ENCODE data around the gene COPS2. TPM values are rescaled to one million over a fixed set of nuclear protein-coding genes. Genes with fewer than 3 reads are reported as not detected.
"Not testable (repeated sequence)": the region's sequence is repeated elsewhere in the genome, so short reads cannot be mapped to it uniquely, and the experiment has no call there.

COPS2 gene
- total and polyA plus RNA-seq, 2 experiments from 2014 or later, result 37.4 to 97.9 TPM

DNA sequence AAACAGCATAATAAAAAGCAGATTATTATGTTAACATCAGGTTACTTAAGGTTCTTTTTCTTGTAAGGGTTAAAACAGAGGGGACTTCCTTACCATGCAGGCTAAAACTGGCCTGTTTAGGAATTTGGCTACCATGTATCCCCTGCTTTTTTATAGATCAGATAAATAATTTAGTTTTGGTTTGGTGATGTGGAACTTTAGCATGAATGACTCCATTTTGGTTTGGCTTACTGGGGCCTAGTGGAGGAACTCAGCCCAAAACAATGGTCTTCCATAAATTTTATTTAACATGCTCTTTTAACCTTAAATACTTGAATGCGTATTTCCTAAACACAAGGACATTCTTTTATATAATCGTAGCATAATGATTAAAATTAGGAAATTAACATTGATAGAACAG, 33.5 kb upstream of the COPS2 start:
- Histone ChIP-seq H3K27me3 (no peaks in the 10 kb centered on the region), H3K4me1 (ENCODE audit: insufficient read depth) (no peaks in the 10 kb centered on the region), H3K4me2 (no peak overlapping the region), H3K27ac (no peak overlapping the region), H3K9me2 (replicated peaks; ENCODE audit: insufficient read depth) (no peaks in the 10 kb centered on the region), H3K36me3 (replicated peaks; ENCODE audit: insufficient read depth, low read depth) (no peaks in the 10 kb centered on the region), H3K9me3 (ENCODE audit: low read depth) (no peaks in the 10 kb centered on the region), H2AFZ (no peak overlapping the region), H3K4me3 (no peak overlapping the region), H3K79me2 (peaks cover 47% of the 10 kb centered on the region), H4K20me1 (ENCODE audit: insufficient read depth, poor library complexity, severe bottlenecking) (no peaks in the 10 kb centered on the region)
- DNase-seq (ENCODE audit: low spot score), result no peak
- TF ChIP-seq, protein P1, sequence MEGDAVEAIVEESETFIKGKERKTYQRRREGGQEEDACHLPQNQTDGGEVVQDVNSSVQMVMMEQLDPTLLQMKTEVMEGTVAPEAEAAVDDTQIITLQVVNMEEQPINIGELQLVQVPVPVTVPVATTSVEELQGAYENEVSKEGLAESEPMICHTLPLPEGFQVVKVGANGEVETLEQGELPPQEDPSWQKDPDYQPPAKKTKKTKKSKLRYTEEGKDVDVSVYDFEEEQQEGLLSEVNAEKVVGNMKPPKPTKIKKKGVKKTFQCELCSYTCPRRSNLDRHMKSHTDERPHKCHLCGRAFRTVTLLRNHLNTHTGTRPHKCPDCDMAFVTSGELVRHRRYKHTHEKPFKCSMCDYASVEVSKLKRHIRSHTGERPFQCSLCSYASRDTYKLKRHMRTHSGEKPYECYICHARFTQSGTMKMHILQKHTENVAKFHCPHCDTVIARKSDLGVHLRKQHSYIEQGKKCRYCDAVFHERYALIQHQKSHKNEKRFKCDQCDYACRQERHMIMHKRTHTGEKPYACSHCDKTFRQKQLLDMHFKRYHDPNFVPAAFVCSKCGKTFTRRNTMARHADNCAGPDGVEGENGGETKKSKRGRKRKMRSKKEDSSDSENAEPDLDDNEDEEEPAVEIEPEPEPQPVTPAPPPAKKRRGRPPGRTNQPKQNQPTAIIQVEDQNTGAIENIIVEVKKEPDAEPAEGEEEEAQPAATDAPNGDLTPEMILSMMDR (IDR thresholded peaks at IDR 0.05; ENCODE audit: poor library complexity), result no peak
- TF ChIP-seq EZH2 (IDR thresholded peaks at IDR 0.05; ENCODE audit: borderline replicate concordance) (no peak), EZH2phosphoT487 (IDR thresholded peaks at IDR 0.05; ENCODE audit: low read depth, severe bottlenecking, unreplicated experiment) (no peak)
- 100% methylated on average over 2 of the region's 2 CpGs for WGBS (ENCODE audit: low lambda C conversion rate, missing lambda C conversion rate)

DNA sequence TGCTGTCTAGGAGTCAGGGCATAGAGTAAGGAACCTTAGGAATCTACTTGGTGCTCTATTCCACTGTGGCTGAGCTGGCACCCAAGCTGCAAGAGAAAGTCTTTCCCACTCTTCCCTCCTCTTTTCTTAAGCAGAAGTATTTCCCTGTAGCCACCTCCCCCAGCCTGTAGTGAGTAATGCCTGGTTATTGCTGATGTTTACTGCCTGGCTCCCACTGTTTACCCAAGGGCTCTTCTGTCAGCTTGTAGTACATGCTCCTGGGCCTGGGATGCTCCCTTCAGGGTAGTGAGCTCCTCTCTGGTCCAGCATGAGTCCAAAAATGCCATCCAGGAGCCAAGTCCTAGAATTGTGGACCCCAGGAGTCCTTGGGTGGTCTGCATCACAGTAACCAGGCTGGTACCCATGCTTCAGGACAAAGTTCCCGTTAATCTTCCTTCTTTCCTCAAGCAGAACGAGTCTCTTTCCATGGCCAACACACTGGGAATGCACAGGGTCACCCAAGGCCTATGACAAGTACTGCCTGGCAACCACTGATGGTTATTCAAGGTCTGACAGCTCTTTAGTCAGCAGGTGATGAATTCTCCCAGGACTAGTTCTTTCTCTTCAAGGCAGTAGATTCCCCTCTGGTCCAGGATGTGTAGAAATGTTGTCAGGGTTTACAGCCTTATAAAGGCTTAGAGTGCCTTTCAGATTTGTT, 32.3 kb upstream of the COPS2 start:
- Histone ChIP-seq H2AFZ (no peak overlapping the region), H3K4me2 (no peak overlapping the region), H3K9me2 (replicated peaks; ENCODE audit: insufficient read depth) (no peaks in the 10 kb centered on the region), H3K27ac (no peak overlapping the region), H3K4me3 (no peak overlapping the region), H3K4me1 (ENCODE audit: insufficient read depth) (no peaks in the 10 kb centered on the region), H4K20me1 (ENCODE audit: insufficient read depth, poor library complexity, severe bottlenecking) (no peaks in the 10 kb centered on the region), H3K9me3 (ENCODE audit: low read depth) (no peaks in the 10 kb centered on the region), H3K79me2 (peaks cover 43% of the 10 kb centered on the region), H3K27me3 (no peaks in the 10 kb centered on the region), H3K36me3 (replicated peaks; ENCODE audit: insufficient read depth, low read depth) (no peaks in the 10 kb centered on the region)
- no peak for TF ChIP-seq EZH2phosphoT487 (IDR thresholded peaks at IDR 0.05; ENCODE audit: low read depth, severe bottlenecking, unreplicated experiment)
- TF ChIP-seq, protein P1 (IDR thresholded peaks at IDR 0.05; ENCODE audit: poor library complexity), result no peak
- no peak for TF ChIP-seq EZH2 (IDR thresholded peaks at IDR 0.05; ENCODE audit: borderline replicate concordance)
- no peak for DNase-seq (ENCODE audit: low spot score)
- 94% methylated on average over 2 of the region's 2 CpGs for WGBS (ENCODE audit: low lambda C conversion rate, missing lambda C conversion rate)

DNA sequence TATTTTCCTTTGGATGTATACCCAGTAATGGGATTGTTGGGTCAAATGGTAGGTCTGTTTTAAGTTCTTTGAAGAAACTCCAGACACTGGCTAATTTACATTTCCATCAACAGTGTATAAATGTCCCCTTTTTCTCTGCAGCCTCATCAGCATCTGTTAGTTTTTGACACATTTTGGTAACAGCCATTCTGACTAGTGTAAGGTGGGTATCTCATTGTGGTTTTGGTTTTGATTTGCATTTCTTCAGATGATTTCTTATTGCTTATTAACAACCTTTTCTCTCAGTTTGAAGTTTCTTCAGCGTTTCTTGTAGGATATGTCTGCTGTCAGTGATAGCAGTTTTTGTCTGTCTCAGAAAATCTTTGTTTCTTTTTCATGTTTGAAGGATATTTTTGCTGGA, 30.1 kb upstream of the COPS2 start:
- no peak overlapping the region for H2AFZ ChIP-seq
- H3K4me2 ChIP-seq, result no peak overlapping the region
- no peak overlapping the region for H3K27ac ChIP-seq
- TF ChIP-seq EZH2 (IDR thresholded peaks at IDR 0.05; ENCODE audit: borderline replicate concordance), result no peak
- no peak for TF ChIP-seq EZH2phosphoT487 (IDR thresholded peaks at IDR 0.05; ENCODE audit: low read depth, severe bottlenecking, unreplicated experiment)
- TF ChIP-seq, protein P1 (IDR thresholded peaks at IDR 0.05; ENCODE audit: poor library complexity), result no peak
- 96% methylated on average over 1 of the region's 1 CpG for WGBS (ENCODE audit: low lambda C conversion rate, missing lambda C conversion rate)
- no peaks in the 10 kb centered on the region for H3K9me2 ChIP-seq (replicated peaks; ENCODE audit: insufficient read depth)
- peaks cover 40% of the 10 kb centered on the region for H3K79me2 ChIP-seq
- no peak overlapping the region for H3K4me3 ChIP-seq
- H3K9me3 ChIP-seq (ENCODE audit: low read depth), result no peaks in the 10 kb centered on the region
- no peaks in the 10 kb centered on the region for H3K36me3 ChIP-seq (replicated peaks; ENCODE audit: insufficient read depth, low read depth)
- no peaks in the 10 kb centered on the region for H3K27me3 ChIP-seq
- DNase-seq (ENCODE audit: low spot score), result no peak
- no peaks in the 10 kb centered on the region for H3K4me1 ChIP-seq (ENCODE audit: insufficient read depth)
- no peaks in the 10 kb centered on the region for H4K20me1 ChIP-seq (ENCODE audit: insufficient read depth, poor library complexity, severe bottlenecking)

DNA sequence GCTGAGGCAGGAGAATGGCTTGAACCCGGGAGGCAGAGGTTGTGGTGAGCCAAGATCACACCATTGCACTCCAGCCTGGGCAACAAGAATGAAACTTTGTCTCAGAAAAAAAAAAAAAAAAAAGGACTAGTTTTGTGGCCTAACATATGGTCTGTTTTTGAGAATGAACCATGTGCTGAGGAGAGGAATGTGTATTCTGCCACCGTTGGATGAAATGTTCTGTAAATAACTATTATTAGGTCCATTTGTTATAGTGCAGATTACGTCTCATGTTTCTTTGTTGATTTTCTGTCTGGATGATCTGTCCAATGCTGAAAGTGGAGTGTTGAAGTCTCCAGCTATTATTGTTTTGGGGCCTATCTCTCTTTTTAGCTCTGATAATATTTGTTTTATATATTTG, 28.3 kb upstream of the COPS2 start:
- not testable (repeated sequence) for H4K20me1 ChIP-seq (ENCODE audit: insufficient read depth, poor library complexity, severe bottlenecking); H2AFZ ChIP-seq; H3K27me3 ChIP-seq; H3K27ac ChIP-seq; DNase-seq (ENCODE audit: low spot score); H3K9me2 ChIP-seq (replicated peaks; ENCODE audit: insufficient read depth); H3K4me1 ChIP-seq (ENCODE audit: insufficient read depth); H3K9me3 ChIP-seq (ENCODE audit: low read depth); H3K36me3 ChIP-seq (replicated peaks; ENCODE audit: insufficient read depth, low read depth); H3K4me2 ChIP-seq; H3K4me3 ChIP-seq
- peaks cover 33% of the 10 kb centered on the region for H3K79me2 ChIP-seq
- 73% methylated on average over 3 of the region's 3 CpGs for WGBS (ENCODE audit: low lambda C conversion rate, missing lambda C conversion rate)
